CD4-positive, alpha-beta memory T cell (primary cell): ENCODE data around the gene LDLRAD4. TPM values are rescaled to one million over a fixed set of nuclear protein-coding genes. Genes with fewer than 3 reads are reported as not detected.
"Not testable (repeated sequence)": the region's sequence is repeated elsewhere in the genome, so short reads cannot be mapped to it uniquely, and the experiment has no call there.

ENCODE experiments used
- CTCF ChIA-PET: fragments of 350-600 bp; sonication (Branson Sonifier 250); formaldehyde crosslinking; loops from one replicate; lab custom pipeline; 2021; ENCODE audit warnings: inconsistent platforms; ENCODE audit not compliant: partially characterized antibody; lab: Charles Lee
- POLR2A ChIA-PET: fragments of 350-600 bp; sonication (Branson Sonifier 250); formaldehyde crosslinking; loops from one replicate; lab custom pipeline; 2021; ENCODE audit not compliant: partially characterized antibody; lab: Charles Lee
- DNase-seq, 5 donors: peaks; one replicate each; pipeline versions ENCODE4 v3.0.0 to v3.0.0-alpha.2; 2020 to 2022; ENCODE audit warnings: mixed read lengths in 1 of 5
- H3K27ac ChIP-seq: one replicate; pipeline ENCODE4 v1.7.0; 2013; ENCODE audit warnings: low read depth, low read length
- H3K27me3 ChIP-seq: 2 replicates; pipeline ENCODE4 v1.7.0; 2013; ENCODE audit warnings: mild to moderate bottlenecking, low read length, moderate library complexity; ENCODE audit not compliant: insufficient read depth
- H3K36me3 ChIP-seq: 2 replicates; pipeline ENCODE4 v1.7.0; 2013; ENCODE audit warnings: mild to moderate bottlenecking, low read length, moderate library complexity; ENCODE audit not compliant: insufficient read depth
- H3K4me1 ChIP-seq: 2 replicates; pipeline ENCODE4 v1.7.0; 2013; ENCODE audit warnings: mild to moderate bottlenecking, low read length, moderate library complexity; ENCODE audit not compliant: insufficient read depth
- H3K4me3 ChIP-seq, 2 donors: one replicate each; pipeline ENCODE4 v1.7.0; 2013; ENCODE audit warnings: low read length in 2 of 2, mild to moderate bottlenecking in 1 of 2
- H3K9me3 ChIP-seq, 2 donors: one replicate each; pipeline ENCODE4 v1.7.0; 2013; ENCODE audit warnings: low read length in 2 of 2, control low read depth in 1 of 2; ENCODE audit not compliant: control insufficient read depth in 1 of 2
- H3K27ac Mint-ChIP-seq, 7 donors: one replicate each; pipeline ENCODE4 v1.8.0; 2020 to 2021; ENCODE audit warnings: mixed read lengths in 7 of 7, mild to moderate bottlenecking in 6 of 7, inconsistent platforms in 3 of 7, moderate library complexity in 3 of 7
- H3K27me3 Mint-ChIP-seq, 2 donors: one replicate each; pipeline ENCODE4 v1.8.0; 2020 to 2021; ENCODE audit warnings: mixed read lengths in 2 of 2
- H3K36me3 Mint-ChIP-seq, 2 donors: one replicate each; pipeline ENCODE4 v1.8.0; 2020 to 2021; ENCODE audit warnings: mixed read lengths in 2 of 2, inconsistent platforms in 1 of 2, mild to moderate bottlenecking in 1 of 2
- H3K4me1 Mint-ChIP-seq, 4 donors: one replicate each; pipeline ENCODE4 v1.8.0; 2020 to 2021; ENCODE audit warnings: mixed read lengths in 4 of 4, mild to moderate bottlenecking in 1 of 4
- H3K4me3 Mint-ChIP-seq, 8 donors: one replicate each; pipeline ENCODE4 v1.8.0; 2020 to 2021; ENCODE audit warnings: mixed read lengths in 8 of 8, mild to moderate bottlenecking in 7 of 8, moderate library complexity in 6 of 8, inconsistent platforms in 3 of 8
- H3K9me3 Mint-ChIP-seq, 8 donors: one replicate each; pipeline ENCODE4 v1.8.0; 2020 to 2021; ENCODE audit warnings: mixed read lengths in 8 of 8, mild to moderate bottlenecking in 5 of 8, inconsistent platforms in 3 of 8, moderate library complexity in 1 of 8
- intact Hi-C: fragments of 100-400 bp; cut with micrococcal nuclease; formaldehyde crosslinking; loops from one replicate; pipeline ENCODE4 v1.15.1; 2023
- polyA plus RNA-seq, 2 donors: library from polyadenylated mRNA; unstranded; fragments of 300-500 nt; fragmentation: Illumina TruSeq; gene quantifications; one replicate each; pipeline ENCODE4 v1.2.3, GENCODE V29; 2021
- total RNA-seq, 2 experiments: library from RNA; stranded (reverse); gene quantifications; one replicate each; pipeline ENCODE4 v1.2.3, GENCODE V29; 2021

The LDLRAD4 gene
- total and polyA plus RNA-seq, 4 experiments from 2014 or later, result 17.4 to 63.0 (median 36.6) TPM

GRCh38 chr18:13261661-13262357 is 43.2 kb downstream of the LDLRAD4 start:
- Histone ChIP-seq H3K27ac (no peak overlapping the region), H3K9me3 (no peaks in the 10 kb centered on the region), H3K36me3 (no peaks in the 10 kb centered on the region), H3K4me1 (peaks cover 41% of the 10 kb centered on the region), H3K27me3 (no peaks in the 10 kb centered on the region), H3K4me3 (no peak overlapping the region)
- peaks cover 22 to 51% (median 39%) of the 10 kb centered on the region in 4 donors for H3K4me1 Mint-ChIP-seq
- H3K27ac Mint-ChIP-seq, result peak overlapping the region in 6 of 7 donors; percentile 21 to 82 (median 68)
- POLR2A ChIA-PET, result interaction anchor here (0.8 to 1.9 kb wide), 3 partner anchors 11 to 17 kb away, joined by 4 to 9 read pairs (median 6); no protein-coding TSS in a partner anchor
- peak overlapping the region in 7 of 8 donors; percentile 34 to 70 (median 40) for H3K4me3 Mint-ChIP-seq
- no peaks in the 10 kb centered on the region for H3K36me3 Mint-ChIP-seq
- CTCF ChIA-PET, result interaction anchor here (0.7 kb wide), 1 partner anchor 18 kb away, joined by 3 read pairs; no protein-coding TSS in a partner anchor
- no peaks in the 10 kb centered on the region for H3K9me3 Mint-ChIP-seq
- no peak for DNase-seq
- peaks cover 2 to 3% of the 10 kb centered on the region in 2 donors for H3K27me3 Mint-ChIP-seq
- intact Hi-C loops, result no loop called here

- intact Hi-C loops, H3K4me3 Mint-ChIP-seq, H3K36me3 ChIP-seq, CTCF ChIA-PET, H3K27me3 ChIP-seq, H3K4me3 ChIP-seq, DNase-seq, H3K9me3 Mint-ChIP-seq, H3K27me3 Mint-ChIP-seq, H3K36me3 Mint-ChIP-seq, H3K27ac ChIP-seq, H3K27ac Mint-ChIP-seq, H3K9me3 ChIP-seq: not testable (repeated sequence)
- H3K4me1 ChIP-seq, result peaks cover 46% of the 10 kb centered on the region
- POLR2A ChIA-PET, result interaction anchor here (0.8 kb wide), 1 partner anchor 10 kb away, joined by 4 read pairs; no protein-coding TSS in a partner anchor
- peaks cover 27 to 56% (median 44%) of the 10 kb centered on the region in 4 donors for H3K4me1 Mint-ChIP-seq
Measured at GRCh38 chr18:13262358-13262680, 43.8 kb downstream of the LDLRAD4 start.

GRCh38 chr18:13262839-13263691 is 44.5 kb downstream of the LDLRAD4 start:
- H3K4me1 ChIP-seq, result peaks cover 54% of the 10 kb centered on the region
- H3K9me3 ChIP-seq, result no peaks in the 10 kb centered on the region
- H3K4me3 ChIP-seq, result no peak overlapping the region
- no peaks in the 10 kb centered on the region for H3K9me3 Mint-ChIP-seq
- H3K27ac Mint-ChIP-seq, result no peak overlapping the region
- H3K27me3 ChIP-seq, result no peaks in the 10 kb centered on the region
- no peaks in the 10 kb centered on the region for H3K36me3 ChIP-seq
- peaks cover 31 to 63% (median 50%) of the 10 kb centered on the region in 4 donors for H3K4me1 Mint-ChIP-seq
- no peak for DNase-seq
- POLR2A ChIA-PET, result interaction anchor here (1.0 kb wide), 1 partner anchor 11 kb away, joined by 4 read pairs; no protein-coding TSS in a partner anchor
- peaks cover 2 to 6% of the 10 kb centered on the region in 2 donors for H3K27me3 Mint-ChIP-seq
- CTCF ChIA-PET, result interaction anchor here (3.8 kb wide), 1 partner anchor 47 kb away, joined by 15 read pairs; no protein-coding TSS in a partner anchor
- intact Hi-C loops, result no loop called here
- no peak overlapping the region for H3K4me3 Mint-ChIP-seq
- H3K36me3 Mint-ChIP-seq, result no peaks in the 10 kb centered on the region
- no peak overlapping the region for H3K27ac ChIP-seq

DNA sequence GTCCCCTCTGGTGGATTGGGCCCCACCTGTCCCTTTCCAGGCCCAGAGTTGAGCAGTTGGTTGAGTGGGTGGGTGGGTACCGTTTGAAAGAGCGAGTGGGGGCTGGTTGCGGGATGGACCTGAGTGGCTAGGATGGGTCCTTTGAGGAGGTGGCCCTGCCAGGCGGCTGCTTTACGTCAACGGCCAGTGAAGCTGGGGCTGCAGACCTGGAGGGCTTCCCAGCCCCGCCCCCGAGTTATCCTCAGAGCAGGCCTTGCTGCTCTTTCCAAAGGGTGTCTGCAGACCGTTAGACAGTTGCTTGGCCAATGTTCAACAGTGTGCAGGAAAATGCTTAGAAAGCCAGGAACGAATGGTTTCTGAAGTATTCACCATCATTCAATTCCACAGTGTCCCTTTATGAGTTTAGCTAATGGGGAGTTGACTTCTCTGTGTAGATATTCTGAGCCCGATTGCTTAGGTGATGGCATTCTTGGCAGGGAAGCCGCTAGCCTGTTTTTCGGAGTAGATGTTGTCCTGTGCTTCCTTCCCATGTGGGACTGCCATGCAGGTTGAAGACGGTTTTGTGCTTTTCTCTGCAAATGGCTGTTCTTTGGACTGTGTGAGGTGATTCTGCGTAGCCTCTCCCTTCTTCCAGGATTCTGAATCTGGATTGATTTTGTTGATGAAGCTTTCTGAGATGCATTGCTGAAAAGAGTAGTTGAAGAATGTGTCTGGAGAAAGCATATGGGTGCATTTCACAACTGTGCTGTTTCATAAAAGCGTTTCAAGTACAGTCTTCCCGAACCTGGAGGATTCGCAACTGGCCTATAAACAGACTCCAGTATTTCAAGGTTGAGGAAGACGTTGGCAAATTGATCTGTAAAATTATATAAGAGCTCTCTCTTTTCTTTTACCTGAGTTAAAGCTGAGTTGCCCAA is 45.8 kb downstream of the LDLRAD4 start:
- intact Hi-C loops, result no loop called here
- no peaks in the 10 kb centered on the region for H3K27me3 ChIP-seq
- ChIA-PET POLR2A (interaction anchor here (1.0 to 3.9 kb wide), 2 partner anchors 10 to 15 kb away, joined by 4 to 23 read pairs; no protein-coding TSS in a partner anchor), CTCF (interaction anchor here (3.8 kb wide), 1 partner anchor 48 kb away, joined by 15 read pairs; no protein-coding TSS in a partner anchor)
- DNase-seq, result no peak
- Mint-ChIP-seq H3K4me3 (no peak overlapping the region), H3K27me3 (peaks cover 2 to 8% of the 10 kb centered on the region in 2 donors), H3K9me3 (no peaks in the 10 kb centered on the region), H3K27ac (peak overlapping the region in 3 of 7 donors; percentile 47 to 91 (median 82)), H3K4me1 (peaks cover 37 to 76% (median 59%) of the 10 kb centered on the region in 4 donors), H3K36me3 (no peaks in the 10 kb centered on the region)
- H3K9me3 ChIP-seq, result no peaks in the 10 kb centered on the region
- no peak overlapping the region for H3K27ac ChIP-seq
- H3K4me3 ChIP-seq, result no peak overlapping the region
- no peaks in the 10 kb centered on the region for H3K36me3 ChIP-seq
- H3K4me1 ChIP-seq, result peaks cover 61% of the 10 kb centered on the region

GRCh38 chr18:13265008-13265910 is 46.7 kb downstream of the LDLRAD4 start:
- H3K27ac ChIP-seq, result peak overlapping the region; percentile 50
- peaks cover 0 to 2% (median 0%) of the 10 kb centered on the region in 8 donors for H3K9me3 Mint-ChIP-seq
- H3K27ac Mint-ChIP-seq, result peak overlapping the region; percentile 77 to 96 (median 93)
- peaks cover 40 to 77% (median 60%) of the 10 kb centered on the region in 4 donors for H3K4me1 Mint-ChIP-seq
- no peaks in the 10 kb centered on the region for H3K36me3 ChIP-seq
- CTCF ChIA-PET, result interaction anchor here (0.6 to 3.8 kb wide), 2 partner anchors 49 to 460 kb away, joined by 3 to 15 read pairs; no protein-coding TSS in a partner anchor
- H3K9me3 ChIP-seq, result no peaks in the 10 kb centered on the region
- peak overlapping the region; percentile 60 to 85 (median 76) for H3K4me3 Mint-ChIP-seq
- H3K27me3 Mint-ChIP-seq, result peaks cover 2 to 8% of the 10 kb centered on the region in 2 donors
- no peaks in the 10 kb centered on the region for H3K27me3 ChIP-seq
- intact Hi-C loops, result no loop called here
- no peak for DNase-seq
- H3K4me3 ChIP-seq, result peak overlapping the region; percentile 6 to 57
- H3K4me1 ChIP-seq, result peaks cover 62% of the 10 kb centered on the region
- POLR2A ChIA-PET, result interaction anchor here (0.7 to 3.9 kb wide), 7 partner anchors 12 to 116 kb away, joined by 3 to 23 read pairs (median 3); partner anchors contain the start of gene LDLRAD4
- H3K36me3 Mint-ChIP-seq, result peaks cover 0 to under 1% of the 10 kb centered on the region in 2 donors
